ENCODE results near the gene PPM1F.
"Not testable (repeated sequence)": the region's sequence is repeated elsewhere in the genome, so short reads cannot be mapped to it uniquely, and the experiment has no call there.

The PPM1F gene

GRCh38 chr22:21898354-21898896 is 54.2 kb downstream of the PPM1F start:
- Histone ChIP-seq H3K27me3 (ENCODE audit: insufficient read depth, poor library complexity, severe bottlenecking) (no peaks in the 10 kb centered on the region), H3K36me3 (ENCODE audit: low read depth) (no peaks in the 10 kb centered on the region), H3K4me3 (ENCODE audit: severe bottlenecking) (no peak overlapping the region), H3K4me1 (ENCODE audit: insufficient read depth, poor library complexity, severe bottlenecking) (no peaks in the 10 kb centered on the region), H3K27ac (ENCODE audit: poor library complexity, severe bottlenecking) (no peak overlapping the region), H3K9me3 (ENCODE audit: severe bottlenecking) (peaks cover 3% of the 10 kb centered on the region)
- ATAC-seq (ENCODE audit: low read depth) (no peak), DNase-seq (ENCODE audit: low spot score) (no peak)
- TF ChIP-seq CTCF (IDR thresholded peaks at IDR 0.05; ENCODE audit: poor library complexity, severe bottlenecking), result no peak

DNA sequence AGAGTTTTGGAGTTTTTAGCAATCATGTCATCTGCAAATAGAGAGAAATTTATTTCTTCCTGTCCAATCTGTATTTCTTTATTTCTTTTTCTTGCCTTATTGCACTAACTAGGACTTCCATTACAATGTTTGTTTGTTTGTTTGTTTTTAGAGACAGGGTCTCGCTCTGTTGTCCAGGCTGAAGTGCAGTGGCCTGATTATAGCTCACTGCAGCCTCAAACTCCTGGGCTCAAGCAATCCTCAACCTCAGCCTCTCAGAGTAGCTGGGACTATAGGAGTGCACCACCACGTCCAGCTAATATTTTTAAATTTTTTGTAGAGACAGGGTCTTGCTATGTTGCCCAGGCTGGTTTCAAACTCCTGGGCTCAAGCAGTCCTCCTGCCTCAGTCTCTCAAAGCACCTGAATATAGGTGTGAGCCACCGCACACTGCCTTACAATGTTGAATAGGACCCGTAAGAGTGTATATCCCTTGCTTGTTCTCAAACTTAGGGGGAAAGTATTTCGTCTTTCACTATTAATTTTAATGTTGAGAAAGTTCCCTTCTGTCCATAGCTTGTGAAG is 55.6 kb downstream of the PPM1F start:
- H3K9me3 ChIP-seq (ENCODE audit: severe bottlenecking), result peaks cover 3% of the 10 kb centered on the region
- H3K4me3 ChIP-seq (ENCODE audit: severe bottlenecking), result no peak overlapping the region
- no peak overlapping the region for H3K27ac ChIP-seq (ENCODE audit: poor library complexity, severe bottlenecking)
- ATAC-seq (ENCODE audit: low read depth) (no peak), DNase-seq (ENCODE audit: low spot score) (no peak)
- no peaks in the 10 kb centered on the region for H3K4me1 ChIP-seq (ENCODE audit: insufficient read depth, poor library complexity, severe bottlenecking)
- no peak for TF ChIP-seq CTCF (IDR thresholded peaks at IDR 0.05; ENCODE audit: poor library complexity, severe bottlenecking)
- no peaks in the 10 kb centered on the region for H3K36me3 ChIP-seq (ENCODE audit: low read depth)
- no peaks in the 10 kb centered on the region for H3K27me3 ChIP-seq (ENCODE audit: insufficient read depth, poor library complexity, severe bottlenecking)

DNA sequence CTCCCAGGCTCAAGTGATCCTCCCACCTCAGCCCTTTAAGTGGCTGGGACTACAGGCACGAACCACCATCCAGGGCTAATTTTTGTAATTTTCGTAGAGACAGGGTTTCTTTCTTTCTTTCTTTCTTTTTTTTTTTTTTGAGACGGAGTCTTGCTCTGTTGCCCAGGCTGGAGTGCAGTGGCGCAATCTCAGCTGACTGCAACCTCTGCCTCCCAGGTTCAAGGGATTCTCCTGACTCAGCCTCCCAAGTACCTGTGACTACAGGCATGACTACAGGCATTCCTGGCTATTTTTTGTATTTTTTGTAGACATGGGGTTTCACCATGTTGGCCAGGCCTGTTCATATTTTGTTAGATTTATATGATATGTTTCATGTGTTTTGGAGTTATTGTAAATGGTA is 56.4 kb downstream of the PPM1F start:
- not testable (repeated sequence) for H3K36me3 ChIP-seq (ENCODE audit: low read depth); H3K27me3 ChIP-seq (ENCODE audit: insufficient read depth, poor library complexity, severe bottlenecking); H3K4me3 ChIP-seq (ENCODE audit: severe bottlenecking); DNase-seq (ENCODE audit: low spot score); H3K27ac ChIP-seq (ENCODE audit: poor library complexity, severe bottlenecking); H3K4me1 ChIP-seq (ENCODE audit: insufficient read depth, poor library complexity, severe bottlenecking); ATAC-seq (ENCODE audit: low read depth); H3K9me3 ChIP-seq (ENCODE audit: severe bottlenecking)

DNA sequence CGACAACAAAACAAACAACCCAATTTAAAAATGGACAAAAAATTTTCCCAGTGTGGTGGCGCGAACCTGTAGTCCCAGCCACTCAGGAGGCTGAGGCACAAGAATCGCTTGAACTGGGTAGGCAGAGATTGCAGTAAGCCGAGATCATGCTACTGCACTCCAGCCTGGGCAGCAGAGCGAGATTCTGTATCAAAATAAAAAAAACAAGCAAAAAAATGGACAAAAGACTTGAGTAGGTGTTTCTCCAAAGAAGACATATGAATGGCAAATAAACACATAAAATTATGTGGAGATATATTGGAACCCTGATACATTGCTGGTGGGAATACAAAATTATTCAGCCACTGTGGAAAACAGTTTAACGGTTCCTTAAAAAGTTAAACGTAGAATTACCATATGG is 57.8 kb downstream of the PPM1F start:
- Histone ChIP-seq H3K4me1 (ENCODE audit: insufficient read depth, poor library complexity, severe bottlenecking) (no peaks in the 10 kb centered on the region), H3K9me3 (ENCODE audit: severe bottlenecking) (peaks cover 3% of the 10 kb centered on the region), H3K36me3 (ENCODE audit: low read depth) (no peaks in the 10 kb centered on the region), H3K27me3 (ENCODE audit: insufficient read depth, poor library complexity, severe bottlenecking) (no peaks in the 10 kb centered on the region), H3K4me3 (ENCODE audit: severe bottlenecking) (no peak overlapping the region), H3K27ac (ENCODE audit: poor library complexity, severe bottlenecking) (no peak overlapping the region)
- no peak for TF ChIP-seq CTCF (IDR thresholded peaks at IDR 0.05; ENCODE audit: poor library complexity, severe bottlenecking)
- ATAC-seq (ENCODE audit: low read depth) (no peak), DNase-seq (ENCODE audit: low spot score) (no peak)

DNA sequence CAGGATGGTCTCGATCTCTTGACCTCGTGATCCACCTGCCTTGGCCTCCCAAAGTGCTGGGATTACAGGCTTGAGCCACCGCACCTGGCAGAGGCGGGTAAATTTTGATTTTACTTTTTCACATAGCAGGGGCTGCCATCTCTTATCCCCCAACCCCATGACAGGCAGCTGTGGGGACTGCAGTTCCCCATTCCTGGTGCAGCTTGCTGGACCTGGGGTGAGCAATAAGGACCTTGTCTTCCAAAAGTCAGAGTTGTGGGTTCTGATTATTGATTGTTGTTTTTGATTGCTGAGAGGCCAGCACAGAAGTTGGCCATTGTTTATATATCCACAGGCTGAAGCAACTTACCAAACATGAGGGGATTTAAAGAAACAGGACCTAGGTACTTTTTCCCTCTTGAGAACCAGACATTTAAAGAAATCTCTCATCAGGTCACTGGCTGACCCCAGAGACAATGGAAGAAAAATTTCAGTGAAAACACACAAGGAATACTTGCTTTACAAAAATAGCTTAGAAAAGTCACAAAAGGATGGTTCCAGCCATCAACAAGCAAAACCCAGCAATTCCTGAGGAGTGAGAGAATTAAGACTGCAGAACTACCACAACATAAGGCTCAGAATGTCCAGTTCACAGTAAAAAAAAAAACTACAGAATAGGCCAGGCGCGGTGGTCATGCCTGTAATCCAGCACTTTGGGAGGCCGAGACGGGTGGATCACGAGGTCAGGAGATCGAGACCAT is 63.2 kb downstream of the PPM1F start:
- Histone ChIP-seq H3K27me3 (ENCODE audit: insufficient read depth, poor library complexity, severe bottlenecking) (no peaks in the 10 kb centered on the region), H3K4me3 (ENCODE audit: severe bottlenecking) (no peak overlapping the region), H3K36me3 (ENCODE audit: low read depth) (no peaks in the 10 kb centered on the region), H3K9me3 (ENCODE audit: severe bottlenecking) (no peaks in the 10 kb centered on the region), H3K27ac (ENCODE audit: poor library complexity, severe bottlenecking) (no peak overlapping the region), H3K4me1 (ENCODE audit: insufficient read depth, poor library complexity, severe bottlenecking) (no peaks in the 10 kb centered on the region)
- TF ChIP-seq CTCF (IDR thresholded peaks at IDR 0.05; ENCODE audit: poor library complexity, severe bottlenecking), result no peak
- ATAC-seq (ENCODE audit: low read depth) (no peak), DNase-seq (ENCODE audit: low spot score) (no peak)
